ENCODE results near the gene TK2. TPM values are rescaled to one million over a fixed set of nuclear protein-coding genes. Genes with fewer than 3 reads are reported as not detected.

TK2 gene
- total RNA-seq, 1 experiment from 2014 or later, result 5.0 TPM

DNA sequence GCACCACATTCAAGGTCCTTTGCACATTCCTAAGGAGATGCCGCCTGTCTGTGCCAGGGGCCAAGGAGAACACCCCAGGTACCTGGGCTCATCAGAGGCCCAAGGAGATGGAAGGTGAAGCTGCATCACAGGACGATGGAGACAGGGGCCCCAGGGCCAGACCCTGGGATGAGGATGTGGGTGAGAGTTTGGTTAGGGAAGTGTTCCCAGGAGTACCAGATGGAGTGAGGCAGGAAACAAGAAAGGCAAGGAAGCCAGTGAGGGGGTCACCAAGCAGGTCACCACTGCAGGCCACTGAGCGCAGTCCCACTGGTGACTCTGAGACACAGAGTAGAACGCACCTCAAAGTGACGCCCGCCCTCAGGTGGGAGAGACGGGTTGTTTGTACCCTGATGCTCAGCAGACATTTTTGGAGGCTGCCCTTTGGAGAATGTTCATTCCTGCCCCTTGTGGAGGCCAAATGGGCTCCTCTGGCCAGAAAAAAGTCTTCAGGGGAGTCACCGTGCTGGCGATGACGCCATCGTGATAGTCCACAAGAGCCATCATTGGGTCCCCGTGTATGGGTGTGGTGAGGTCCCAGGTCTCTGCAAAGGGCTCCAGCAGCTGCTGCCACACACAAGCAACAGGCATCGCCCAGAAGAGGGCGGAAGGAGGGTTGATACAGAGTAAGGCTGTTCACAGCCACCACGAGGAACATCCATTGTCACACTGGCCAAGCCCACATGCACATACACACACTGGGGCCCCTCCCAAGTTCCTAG, 65.3 kb downstream of the TK2 start:
- TF ChIP-seq ERG (CRISPR knock-in tag; IDR thresholded peaks at IDR 0.05) (no peak), MLX (CRISPR knock-in tag; IDR thresholded peaks at IDR 0.05) (no peak), ATF2 (CRISPR knock-in tag; IDR thresholded peaks at IDR 0.05; ENCODE audit: borderline replicate concordance, low read depth) (no peak), ELF4 (CRISPR knock-in tag; IDR thresholded peaks at IDR 0.05; ENCODE audit: low read depth) (no peak), FOXJ3 (CRISPR knock-in tag; IDR thresholded peaks at IDR 0.05; ENCODE audit: borderline replicate concordance) (no peak), ZNF396 (CRISPR knock-in tag; IDR thresholded peaks at IDR 0.05; ENCODE audit: borderline replicate concordance) (no peak), IRF2 (CRISPR knock-in tag; IDR thresholded peaks at IDR 0.05; ENCODE audit: borderline replicate concordance, low read depth) (no peak), SP1 (CRISPR knock-in tag; conservative IDR thresholded peaks at IDR 0.05) (no peak), NFYB (CRISPR knock-in tag; conservative IDR thresholded peaks at IDR 0.05; ENCODE audit: low read depth) (no peak), ZNF671 (CRISPR knock-in tag; IDR thresholded peaks at IDR 0.05) (no peak)
- TF ChIP-seq, protein P1, sequence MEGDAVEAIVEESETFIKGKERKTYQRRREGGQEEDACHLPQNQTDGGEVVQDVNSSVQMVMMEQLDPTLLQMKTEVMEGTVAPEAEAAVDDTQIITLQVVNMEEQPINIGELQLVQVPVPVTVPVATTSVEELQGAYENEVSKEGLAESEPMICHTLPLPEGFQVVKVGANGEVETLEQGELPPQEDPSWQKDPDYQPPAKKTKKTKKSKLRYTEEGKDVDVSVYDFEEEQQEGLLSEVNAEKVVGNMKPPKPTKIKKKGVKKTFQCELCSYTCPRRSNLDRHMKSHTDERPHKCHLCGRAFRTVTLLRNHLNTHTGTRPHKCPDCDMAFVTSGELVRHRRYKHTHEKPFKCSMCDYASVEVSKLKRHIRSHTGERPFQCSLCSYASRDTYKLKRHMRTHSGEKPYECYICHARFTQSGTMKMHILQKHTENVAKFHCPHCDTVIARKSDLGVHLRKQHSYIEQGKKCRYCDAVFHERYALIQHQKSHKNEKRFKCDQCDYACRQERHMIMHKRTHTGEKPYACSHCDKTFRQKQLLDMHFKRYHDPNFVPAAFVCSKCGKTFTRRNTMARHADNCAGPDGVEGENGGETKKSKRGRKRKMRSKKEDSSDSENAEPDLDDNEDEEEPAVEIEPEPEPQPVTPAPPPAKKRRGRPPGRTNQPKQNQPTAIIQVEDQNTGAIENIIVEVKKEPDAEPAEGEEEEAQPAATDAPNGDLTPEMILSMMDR (IDR thresholded peaks at IDR 0.05), result no peak
- TF ChIP-seq, protein P2, sequence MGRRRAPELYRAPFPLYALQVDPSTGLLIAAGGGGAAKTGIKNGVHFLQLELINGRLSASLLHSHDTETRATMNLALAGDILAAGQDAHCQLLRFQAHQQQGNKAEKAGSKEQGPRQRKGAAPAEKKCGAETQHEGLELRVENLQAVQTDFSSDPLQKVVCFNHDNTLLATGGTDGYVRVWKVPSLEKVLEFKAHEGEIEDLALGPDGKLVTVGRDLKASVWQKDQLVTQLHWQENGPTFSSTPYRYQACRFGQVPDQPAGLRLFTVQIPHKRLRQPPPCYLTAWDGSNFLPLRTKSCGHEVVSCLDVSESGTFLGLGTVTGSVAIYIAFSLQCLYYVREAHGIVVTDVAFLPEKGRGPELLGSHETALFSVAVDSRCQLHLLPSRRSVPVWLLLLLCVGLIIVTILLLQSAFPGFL (CRISPR knock-in tag; IDR thresholded peaks at IDR 0.05; ENCODE audit: borderline replicate concordance), result no peak
- TF ChIP-seq, protein P3, sequence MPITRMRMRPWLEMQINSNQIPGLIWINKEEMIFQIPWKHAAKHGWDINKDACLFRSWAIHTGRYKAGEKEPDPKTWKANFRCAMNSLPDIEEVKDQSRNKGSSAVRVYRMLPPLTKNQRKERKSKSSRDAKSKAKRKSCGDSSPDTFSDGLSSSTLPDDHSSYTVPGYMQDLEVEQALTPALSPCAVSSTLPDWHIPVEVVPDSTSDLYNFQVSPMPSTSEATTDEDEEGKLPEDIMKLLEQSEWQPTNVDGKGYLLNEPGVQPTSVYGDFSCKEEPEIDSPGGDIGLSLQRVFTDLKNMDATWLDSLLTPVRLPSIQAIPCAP (CRISPR knock-in tag; IDR thresholded peaks at IDR 0.05), result no peak
- TF ChIP-seq, protein P4, sequence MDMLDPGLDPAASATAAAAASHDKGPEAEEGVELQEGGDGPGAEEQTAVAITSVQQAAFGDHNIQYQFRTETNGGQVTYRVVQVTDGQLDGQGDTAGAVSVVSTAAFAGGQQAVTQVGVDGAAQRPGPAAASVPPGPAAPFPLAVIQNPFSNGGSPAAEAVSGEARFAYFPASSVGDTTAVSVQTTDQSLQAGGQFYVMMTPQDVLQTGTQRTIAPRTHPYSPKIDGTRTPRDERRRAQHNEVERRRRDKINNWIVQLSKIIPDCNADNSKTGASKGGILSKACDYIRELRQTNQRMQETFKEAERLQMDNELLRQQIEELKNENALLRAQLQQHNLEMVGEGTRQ (CRISPR knock-in tag; IDR thresholded peaks at IDR 0.05), result no peak
- CTCF ChIA-PET, result interaction anchor here (0.7 to 1.5 kb wide), 7 partner anchors 28 to 105 kb away, joined by 3 to 5 read pairs (median 3); partner anchors contain the start of gene BEAN1
- Mint-ChIP-seq H3K27ac (no peak overlapping the region), H3K4me3 (no peak overlapping the region), H3K9me3 (peaks cover 6% of the 10 kb centered on the region), H3K36me3 (peaks cover 9% of the 10 kb centered on the region; the same call in 1 of the 2 replicates), H3K27me3 (ENCODE audit: low read depth) (peaks cover 2% of the 10 kb centered on the region), H3K4me1 (peaks cover 7% of the 10 kb centered on the region)
- DNase-seq (ENCODE audit: low spot score) (no peak), ATAC-seq (no peak)
- POLR2A ChIA-PET, result no interaction called here
